CD8-positive, alpha-beta memory T cell (primary cell): Measurements from ENCODE around the gene DOCK9. TPM values are rescaled to one million over a fixed set of nuclear protein-coding genes. Genes with fewer than 3 reads are reported as not detected.

ENCODE experiments used
- CTCF ChIA-PET: fragments of 350-600 bp; sonication (Branson Sonifier 250); formaldehyde crosslinking; loops from one replicate; lab custom pipeline; 2021; ENCODE audit warnings: antibody characterized with exemption; lab: Charles Lee
- POLR2A ChIA-PET: fragments of 350-600 bp; sonication (Branson Sonifier 250); formaldehyde crosslinking; loops from one replicate; lab custom pipeline; 2021; ENCODE audit warnings: antibody characterized with exemption; lab: Charles Lee
- DNase-seq, 5 donors: peaks; one replicate each; pipeline versions ENCODE4 v3.0.0 to v3.0.0-alpha.2; 2020 to 2022; ENCODE audit warnings: mixed read lengths in 1 of 5
- H3K27ac ChIP-seq: one replicate; pipeline ENCODE4 v1.7.0; 2013; ENCODE audit warnings: low read depth, mild to moderate bottlenecking, low read length, moderate library complexity
- H3K27me3 ChIP-seq: 2 replicates; pipeline ENCODE4 v1.7.0; 2013; ENCODE audit warnings: low read length, mild to moderate bottlenecking; ENCODE audit not compliant: insufficient read depth, poor library complexity, severe bottlenecking
- H3K36me3 ChIP-seq: 2 replicates; pipeline ENCODE4 v1.7.0; 2013; ENCODE audit warnings: mild to moderate bottlenecking, low read length, moderate library complexity; ENCODE audit not compliant: insufficient read depth
- H3K4me1 ChIP-seq: 2 replicates; pipeline ENCODE4 v1.7.0; 2013; ENCODE audit warnings: mild to moderate bottlenecking, low read length, moderate library complexity; ENCODE audit not compliant: insufficient read depth
- H3K4me3 ChIP-seq: 2 replicates; pipeline ENCODE4 v1.7.0; 2013; ENCODE audit warnings: mild to moderate bottlenecking, low read length
- H3K9me3 ChIP-seq: 2 replicates; pipeline ENCODE4 v1.7.0; 2013; ENCODE audit warnings: mild to moderate bottlenecking, low read length
- H3K27ac Mint-ChIP-seq, 8 donors: one replicate each; pipeline ENCODE4 v1.8.0; 2020 to 2021; ENCODE audit warnings: mixed read lengths in 8 of 8, mild to moderate bottlenecking in 6 of 8, inconsistent platforms in 3 of 8, moderate library complexity in 3 of 8
- H3K27me3 Mint-ChIP-seq, 2 donors: one replicate each; pipeline ENCODE4 v1.8.0; 2020 to 2021; ENCODE audit warnings: mixed read lengths in 2 of 2, mild to moderate bottlenecking in 1 of 2, moderate library complexity in 1 of 2
- H3K36me3 Mint-ChIP-seq, 3 donors: one replicate each; pipeline ENCODE4 v1.8.0; 2020 to 2021; ENCODE audit warnings: mixed read lengths in 3 of 3, inconsistent platforms in 1 of 3, mild to moderate bottlenecking in 1 of 3
- H3K4me1 Mint-ChIP-seq, 3 donors: one replicate each; pipeline ENCODE4 v1.8.0; 2020 to 2021; ENCODE audit warnings: mixed read lengths in 3 of 3, inconsistent platforms in 1 of 3, mild to moderate bottlenecking in 1 of 3
- H3K4me3 Mint-ChIP-seq, 7 donors: one replicate each; pipeline ENCODE4 v1.8.0; 2020 to 2021; ENCODE audit warnings: mixed read lengths in 7 of 7, mild to moderate bottlenecking in 6 of 7, moderate library complexity in 4 of 7, inconsistent platforms in 2 of 7
- H3K9me3 Mint-ChIP-seq, 5 donors: one replicate each; pipeline ENCODE4 v1.8.0; 2020 to 2022; ENCODE audit warnings: mixed read lengths in 5 of 5, mild to moderate bottlenecking in 3 of 5, moderate library complexity in 2 of 5, inconsistent platforms in 1 of 5
- polyA plus RNA-seq: library from polyadenylated mRNA; unstranded; fragments of 300-500 nt; fragmentation: Illumina TruSeq; gene quantifications from one replicate; pipeline ENCODE4 v1.2.3, GENCODE V29; 2021
- total RNA-seq, 2 experiments: library from RNA; stranded (reverse); gene quantifications; one replicate each; pipeline ENCODE4 v1.2.3, GENCODE V29; 2021

DOCK9 gene
- total and polyA plus RNA-seq, 3 experiments from 2014 or later, result 23.9 to 38.9 (median 35.4) TPM

DNA sequence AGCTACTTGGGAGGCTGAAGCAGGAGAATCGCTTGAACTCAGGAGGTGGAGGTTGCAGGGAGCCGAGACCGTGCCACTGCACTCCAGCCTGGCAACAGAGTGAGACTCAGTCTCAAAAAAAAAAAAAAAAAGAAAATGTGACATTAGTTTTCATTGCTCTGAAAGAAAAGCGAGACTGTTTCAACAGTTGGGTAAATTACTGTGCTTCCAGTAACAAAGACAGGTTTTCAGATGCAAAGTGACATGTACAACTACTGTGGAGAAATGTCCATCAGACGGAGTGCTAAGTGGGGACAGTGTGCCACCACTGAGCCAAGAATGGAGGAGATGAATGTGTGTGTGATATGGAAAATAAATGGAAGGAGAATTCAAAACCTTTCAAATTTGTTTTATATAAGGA lies 201.2 kb downstream of the DOCK9 start:
- Mint-ChIP-seq H3K27ac (no peak overlapping the region), H3K4me1 (no peaks in the 10 kb centered on the region), H3K27me3 (peaks cover 13 to 31% of the 10 kb centered on the region in 2 donors), H3K9me3 (no peaks in the 10 kb centered on the region), H3K4me3 (no peak overlapping the region), H3K36me3 (no peaks in the 10 kb centered on the region)
- CTCF ChIA-PET, result no interaction called here
- Histone ChIP-seq H3K4me3 (no peak overlapping the region), H3K9me3 (no peaks in the 10 kb centered on the region), H3K27ac (no peak overlapping the region), H3K4me1 (no peaks in the 10 kb centered on the region), H3K36me3 (no peaks in the 10 kb centered on the region), H3K27me3 (no peaks in the 10 kb centered on the region)
- POLR2A ChIA-PET, result no interaction called here
- DNase-seq, result no peak

DNA sequence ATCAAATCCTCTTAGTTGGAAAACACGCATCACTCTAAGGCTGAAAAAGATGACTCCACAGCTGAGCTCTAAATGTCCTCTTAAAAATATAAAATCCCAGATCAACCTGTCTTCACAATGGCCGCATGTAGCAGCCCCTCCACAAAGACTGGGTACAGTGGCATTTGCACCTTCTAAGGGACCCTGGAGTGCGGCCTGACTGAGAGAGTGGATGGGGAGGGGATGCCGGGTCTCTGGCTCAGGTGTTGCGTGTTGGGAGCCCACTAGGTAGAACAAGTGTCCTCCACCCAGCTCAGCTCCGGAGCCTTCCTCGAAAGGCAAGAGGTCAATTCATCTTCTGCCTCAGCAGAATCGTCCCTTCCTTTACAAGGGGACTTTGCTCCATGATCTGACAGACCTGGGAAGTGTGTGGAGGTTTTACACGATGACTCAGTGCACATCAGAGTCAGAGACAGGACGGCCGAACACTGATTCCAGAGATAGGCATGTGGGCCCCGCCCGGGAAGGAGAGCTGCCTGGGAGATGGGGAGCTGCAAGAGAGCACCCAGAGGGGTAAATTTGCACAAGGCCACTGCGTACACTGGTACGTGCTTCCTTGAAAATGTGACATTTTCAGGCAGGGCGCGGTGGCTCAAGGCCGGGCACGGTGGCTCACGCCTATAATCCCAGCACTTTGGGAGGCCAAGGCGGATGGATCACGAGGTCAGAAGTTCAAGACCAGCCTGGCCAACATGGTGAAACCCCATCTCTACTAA lies 201.8 kb downstream of the DOCK9 start:
- Mint-ChIP-seq H3K4me3 (no peak overlapping the region), H3K36me3 (peaks cover 0 to 2% (median 0%) of the 10 kb centered on the region in 3 donors), H3K9me3 (no peaks in the 10 kb centered on the region), H3K27me3 (peaks cover 6 to 25% of the 10 kb centered on the region in 2 donors), H3K27ac (no peak overlapping the region), H3K4me1 (no peaks in the 10 kb centered on the region)
- no peaks in the 10 kb centered on the region for H3K27me3 ChIP-seq
- H3K36me3 ChIP-seq, result no peaks in the 10 kb centered on the region
- no peak overlapping the region for H3K4me3 ChIP-seq
- no peak for DNase-seq
- POLR2A ChIA-PET, result no interaction called here
- H3K27ac ChIP-seq, result no peak overlapping the region
- CTCF ChIA-PET, result no interaction called here
- no peaks in the 10 kb centered on the region for H3K4me1 ChIP-seq
- H3K9me3 ChIP-seq, result no peaks in the 10 kb centered on the region

DNA sequence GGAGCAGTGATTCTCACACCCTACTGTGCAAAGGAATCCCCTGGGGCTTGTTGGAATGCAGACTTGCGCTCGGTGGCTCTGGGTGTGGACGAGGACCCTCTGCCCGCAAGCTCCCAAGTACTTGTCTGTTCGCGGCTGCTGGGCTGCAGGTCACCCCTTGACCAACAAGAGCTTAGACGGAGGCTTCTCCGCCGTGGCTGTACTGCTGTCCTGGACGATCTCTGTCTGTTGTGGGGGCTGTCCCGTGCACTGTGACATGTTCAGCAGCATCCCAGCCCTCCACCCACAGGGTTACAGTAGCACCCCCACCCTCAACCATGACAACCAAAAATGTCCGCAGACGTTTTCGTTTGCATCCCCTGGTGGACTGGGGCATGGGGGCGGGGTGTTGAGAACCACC lies 202.5 kb downstream of the DOCK9 start:
- Mint-ChIP-seq H3K4me3 (no peak overlapping the region), H3K27ac (no peak overlapping the region), H3K9me3 (no peaks in the 10 kb centered on the region), H3K27me3 (peaks cover 3 to 20% of the 10 kb centered on the region in 2 donors), H3K4me1 (no peaks in the 10 kb centered on the region), H3K36me3 (peaks cover 0 to 2% (median 0%) of the 10 kb centered on the region in 3 donors)
- ChIA-PET POLR2A (no interaction called here), CTCF (no interaction called here)
- H3K4me3 ChIP-seq, result no peak overlapping the region
- H3K9me3 ChIP-seq, result no peaks in the 10 kb centered on the region
- no peaks in the 10 kb centered on the region for H3K36me3 ChIP-seq
- no peak overlapping the region for H3K27ac ChIP-seq
- H3K4me1 ChIP-seq, result no peaks in the 10 kb centered on the region
- no peak for DNase-seq
- H3K27me3 ChIP-seq, result no peaks in the 10 kb centered on the region

DNA sequence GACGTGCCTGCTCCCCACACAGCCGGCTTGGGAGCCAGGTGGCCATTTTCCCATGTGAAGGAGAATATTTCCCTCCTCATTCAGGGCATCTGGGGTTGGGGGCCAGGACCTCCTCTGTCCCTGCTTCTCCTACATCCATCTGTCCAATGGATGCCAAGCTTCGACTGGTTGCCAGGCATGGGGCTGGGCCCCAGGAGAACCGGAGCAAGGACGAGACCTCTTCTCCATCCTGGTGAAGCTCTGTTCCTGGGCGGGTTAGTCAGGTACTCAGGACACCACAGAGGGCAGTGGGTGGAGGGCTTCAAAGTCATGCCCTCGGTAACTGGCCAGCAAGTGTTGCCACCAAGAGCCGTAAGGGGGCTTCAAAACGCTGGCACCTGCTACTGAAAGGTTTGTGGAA lies 203.1 kb downstream of the DOCK9 start:
- Mint-ChIP-seq H3K27ac (no peak overlapping the region), H3K4me3 (no peak overlapping the region), H3K9me3 (no peaks in the 10 kb centered on the region), H3K4me1 (no peaks in the 10 kb centered on the region), H3K36me3 (peaks cover 0 to 2% (median 0%) of the 10 kb centered on the region in 3 donors), H3K27me3 (peaks cover 6 to 19% of the 10 kb centered on the region in 2 donors)
- Histone ChIP-seq H3K4me1 (no peaks in the 10 kb centered on the region), H3K27me3 (no peaks in the 10 kb centered on the region), H3K4me3 (no peak overlapping the region), H3K36me3 (no peaks in the 10 kb centered on the region), H3K27ac (no peak overlapping the region), H3K9me3 (no peaks in the 10 kb centered on the region)
- ChIA-PET POLR2A (no interaction called here), CTCF (no interaction called here)
- DNase-seq, result no peak

DNA sequence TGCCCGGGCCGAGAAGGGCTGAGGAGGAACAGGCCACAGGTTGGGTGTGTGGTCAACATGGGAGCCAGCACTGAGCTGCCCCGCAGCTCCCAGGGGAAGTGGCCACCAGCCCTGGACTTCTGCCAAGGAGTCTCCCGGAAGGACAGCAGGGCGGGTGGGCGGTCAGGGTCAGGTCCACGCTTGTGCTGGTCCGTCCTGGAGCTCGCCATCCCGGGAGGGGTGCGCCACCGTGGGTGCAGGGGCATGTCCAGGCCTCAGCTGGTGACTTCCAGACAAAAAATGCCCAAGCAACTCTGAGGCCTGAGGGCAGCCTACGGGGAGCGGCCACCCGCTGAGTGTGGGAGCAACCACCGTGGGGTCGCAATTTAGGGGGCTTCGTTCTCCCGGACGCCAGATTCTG lies 203.9 kb downstream of the DOCK9 start:
- CTCF ChIA-PET, result no interaction called here
- no peaks in the 10 kb centered on the region for H3K4me1 Mint-ChIP-seq

DNA sequence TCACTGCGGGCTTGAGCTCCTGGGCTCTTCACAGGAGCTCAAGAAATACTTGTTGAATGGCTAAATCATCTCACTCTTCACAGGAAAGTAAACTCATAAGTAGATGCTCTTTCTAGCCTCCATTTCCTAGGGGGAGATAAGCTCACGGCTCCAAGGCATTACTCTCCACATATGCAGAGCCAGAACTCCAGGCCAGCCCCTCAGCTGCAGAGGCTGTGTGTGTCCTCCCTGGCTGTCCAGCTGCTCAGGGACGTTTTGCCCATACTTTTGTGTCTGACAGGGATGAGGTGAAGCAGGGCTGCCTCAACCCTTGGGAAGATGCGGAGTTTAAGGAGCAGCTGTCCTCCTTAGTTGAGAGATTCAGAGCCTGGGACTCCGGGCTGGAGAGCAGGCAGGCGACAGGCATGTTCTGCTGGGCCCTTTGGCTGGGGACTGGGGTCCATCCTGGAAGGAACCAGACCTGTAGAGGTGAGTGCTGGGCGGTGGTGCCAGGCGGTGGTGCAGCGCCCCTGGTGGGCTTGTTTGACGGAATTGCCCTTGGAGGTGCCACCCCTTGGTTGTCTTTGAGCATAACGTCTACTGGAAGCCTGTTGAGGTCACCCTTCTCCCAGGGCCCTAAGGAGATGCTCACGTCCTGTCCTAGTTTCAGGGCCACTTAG lies 204.9 kb downstream of the DOCK9 start:
- Histone ChIP-seq H3K9me3 (no peaks in the 10 kb centered on the region), H3K4me3 (no peak overlapping the region), H3K27ac (no peak overlapping the region), H3K27me3 (no peaks in the 10 kb centered on the region), H3K36me3 (no peaks in the 10 kb centered on the region), H3K4me1 (no peaks in the 10 kb centered on the region)
- no peak overlapping the region for H3K27ac Mint-ChIP-seq
- no peaks in the 10 kb centered on the region for H3K9me3 Mint-ChIP-seq
- H3K27me3 Mint-ChIP-seq, result peaks cover 9 to 22% of the 10 kb centered on the region in 2 donors
- no peak overlapping the region for H3K4me3 Mint-ChIP-seq
- H3K4me1 Mint-ChIP-seq, result no peaks in the 10 kb centered on the region
- ChIA-PET CTCF (no interaction called here), POLR2A (interaction anchor here (0.5 kb wide), 1 partner anchor 325 kb away, joined by 4 read pairs; no protein-coding TSS in a partner anchor)
- peaks cover 0 to 4% (median 0%) of the 10 kb centered on the region in 3 donors for H3K36me3 Mint-ChIP-seq
- DNase-seq, result no peak

More for the DNA sequence above, 203.9 kb downstream of the DOCK9 start:
- POLR2A ChIA-PET, result no interaction called here
- H3K27ac ChIP-seq, result no peak overlapping the region
- DNase-seq, result no peak
- no peaks in the 10 kb centered on the region for H3K4me1 ChIP-seq
- Mint-ChIP-seq H3K27me3 (peaks cover 9 to 18% of the 10 kb centered on the region in 2 donors), H3K4me3 (no peak overlapping the region), H3K36me3 (peaks cover 0 to 4% (median 0%) of the 10 kb centered on the region in 3 donors), H3K9me3 (no peaks in the 10 kb centered on the region), H3K27ac (no peak overlapping the region)
- H3K36me3 ChIP-seq, result no peaks in the 10 kb centered on the region
- H3K9me3 ChIP-seq, result no peaks in the 10 kb centered on the region
- no peaks in the 10 kb centered on the region for H3K27me3 ChIP-seq
- no peak overlapping the region for H3K4me3 ChIP-seq

DNA sequence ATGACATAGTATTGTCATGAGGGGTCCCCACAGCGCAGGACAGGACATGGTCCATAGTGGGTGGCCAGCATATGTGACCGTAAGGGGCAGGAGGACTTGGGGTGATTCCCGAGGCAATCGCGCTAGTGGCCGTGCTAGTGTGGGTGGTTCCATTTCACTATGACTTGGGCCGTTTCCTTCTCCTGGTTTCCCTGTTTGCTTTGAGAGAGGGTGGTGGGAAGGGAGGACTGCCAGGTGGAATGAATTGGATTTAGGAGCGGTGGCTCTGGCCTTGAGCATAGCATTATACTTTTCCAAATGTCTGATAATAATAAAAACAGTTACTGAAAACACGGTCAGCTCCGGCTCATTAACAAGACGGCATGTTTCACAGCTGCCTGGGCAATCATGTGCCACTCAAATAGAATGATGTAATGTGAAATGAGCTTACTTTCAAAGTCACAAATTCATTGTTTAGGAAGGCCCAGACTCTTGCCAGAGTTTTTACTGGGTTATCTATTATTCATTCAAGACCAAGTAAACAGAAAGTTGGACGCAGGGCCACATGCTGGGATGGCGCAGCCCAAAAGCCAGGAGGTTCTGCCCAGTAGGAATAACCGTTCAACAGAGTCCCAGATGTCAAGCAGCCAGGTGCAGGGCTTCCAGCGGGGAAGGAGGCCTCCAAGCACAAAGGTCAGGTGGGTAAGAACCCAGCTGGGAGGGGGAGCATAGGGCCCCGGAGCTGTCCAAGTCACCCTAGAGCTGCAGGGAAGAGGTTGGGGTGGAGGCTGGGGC lies 205.8 kb downstream of the DOCK9 start:
- H3K9me3 ChIP-seq, result no peaks in the 10 kb centered on the region
- Mint-ChIP-seq H3K27ac (no peak overlapping the region), H3K9me3 (no peaks in the 10 kb centered on the region), H3K4me3 (no peak overlapping the region), H3K4me1 (no peaks in the 10 kb centered on the region), H3K36me3 (peaks cover 0 to 4% (median 0%) of the 10 kb centered on the region in 3 donors), H3K27me3 (peaks cover 7 to 19% of the 10 kb centered on the region in 2 donors)
- H3K4me1 ChIP-seq, result no peaks in the 10 kb centered on the region
- no peak overlapping the region for H3K4me3 ChIP-seq
- ChIA-PET POLR2A (interaction anchor here (0.5 kb wide), 1 partner anchor 326 kb away, joined by 4 read pairs; no protein-coding TSS in a partner anchor), CTCF (no interaction called here)
- no peak for DNase-seq
- H3K27ac ChIP-seq, result no peak overlapping the region
- H3K27me3 ChIP-seq, result no peaks in the 10 kb centered on the region
- no peaks in the 10 kb centered on the region for H3K36me3 ChIP-seq

DNA sequence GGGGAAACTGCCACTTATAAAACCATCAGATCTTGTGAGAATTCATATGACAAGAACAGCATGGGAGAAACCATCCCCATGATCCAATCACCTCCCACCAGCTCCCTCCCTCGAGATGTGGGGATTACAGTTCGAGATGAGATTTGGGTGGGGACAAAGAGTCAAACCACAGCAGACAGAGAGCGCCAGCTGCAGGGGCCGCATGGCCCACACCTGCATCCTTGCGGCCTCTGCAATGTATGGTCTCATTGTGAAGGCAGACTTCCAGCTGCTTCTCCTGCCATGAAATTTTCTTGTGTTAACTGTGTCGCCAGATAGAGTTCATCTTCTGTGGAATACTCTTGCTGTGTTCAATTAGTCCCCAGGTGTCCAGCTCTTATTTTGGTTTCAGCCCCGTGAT lies 208.1 kb downstream of the DOCK9 start:
- no peaks in the 10 kb centered on the region for H3K4me1 ChIP-seq
- CTCF ChIA-PET, result no interaction called here
- Mint-ChIP-seq H3K27ac (no peak overlapping the region), H3K36me3 (peaks cover 0 to 4% (median 0%) of the 10 kb centered on the region in 3 donors), H3K9me3 (no peaks in the 10 kb centered on the region), H3K4me1 (no peaks in the 10 kb centered on the region), H3K27me3 (peaks cover 6 to 26% of the 10 kb centered on the region in 2 donors), H3K4me3 (no peak overlapping the region)
- no peaks in the 10 kb centered on the region for H3K27me3 ChIP-seq
- no peak overlapping the region for H3K4me3 ChIP-seq
- H3K27ac ChIP-seq, result no peak overlapping the region
- DNase-seq, result no peak
- POLR2A ChIA-PET, result no interaction called here
- no peaks in the 10 kb centered on the region for H3K36me3 ChIP-seq
- H3K9me3 ChIP-seq, result no peaks in the 10 kb centered on the region
